IPS-18c (cell line): ENCODE measurements around the gene FREM1.

Experiments used
- H3K4me3 ChIP-seq: 2 replicates; pipeline ENCODE4 v1.7.0; 2013; ENCODE audit warnings: low read depth, mild to moderate bottlenecking, low read length, moderate library complexity; ENCODE audit not compliant: insufficient read depth
- H3K9me3 ChIP-seq: one replicate; pipeline ENCODE4 v1.6.1; 2013; ENCODE audit warnings: mild to moderate bottlenecking, low read length, moderate library complexity; ENCODE audit not compliant: control insufficient read depth, insufficient read depth

FREM1 gene

GRCh38 chr9:14895806-14896205 is 14.4 kb downstream of the FREM1 start:
- Histone ChIP-seq H3K4me3 (no peak overlapping the region), H3K9me3 (no peaks in the 10 kb centered on the region)

DNA sequence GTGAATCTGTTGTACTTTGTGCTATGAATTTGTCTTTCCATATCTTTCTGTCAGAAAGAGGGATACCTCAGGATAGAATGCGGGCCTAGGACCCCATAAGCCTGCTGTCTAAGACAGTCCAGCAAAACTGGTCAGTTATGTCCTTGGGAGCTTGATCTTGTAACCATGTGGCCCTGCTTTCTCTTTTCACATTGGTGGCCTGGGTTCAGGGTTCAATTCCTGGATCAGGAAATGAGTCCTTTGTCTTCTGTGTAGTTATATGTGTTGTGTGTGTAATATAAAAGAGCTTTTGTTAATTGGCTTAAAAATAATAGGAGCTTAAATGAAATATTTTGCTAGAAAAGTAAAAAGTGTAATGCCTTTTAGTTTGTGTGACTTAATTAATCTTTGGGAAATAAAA is 16.9 kb downstream of the FREM1 start:
- Histone ChIP-seq H3K9me3 (no peaks in the 10 kb centered on the region), H3K4me3 (no peak overlapping the region)

- Histone ChIP-seq H3K9me3 (no peaks in the 10 kb centered on the region), H3K4me3 (no peak overlapping the region)
Measured at GRCh38 chr9:14891332-14891731, 18.9 kb downstream of the FREM1 start.

DNA sequence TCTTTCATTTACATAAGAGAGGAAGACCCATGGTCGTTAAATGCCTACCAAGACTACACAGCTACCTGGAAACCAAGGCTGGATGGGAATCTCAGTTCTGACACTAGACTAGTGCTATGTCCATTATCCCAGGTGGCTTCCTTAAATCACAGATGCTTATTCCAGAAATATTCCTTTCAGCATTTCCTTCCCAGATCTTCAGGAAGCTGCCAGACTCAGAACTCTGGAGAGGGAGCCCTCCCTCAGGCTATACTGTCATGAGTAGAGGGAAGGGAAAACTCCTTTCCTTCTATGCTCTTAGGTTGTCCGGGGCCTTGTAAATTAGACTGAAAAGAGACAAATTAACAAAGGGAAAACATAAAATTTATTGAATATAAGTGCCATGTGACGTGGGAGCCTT is 20.8 kb downstream of the FREM1 start:
- Histone ChIP-seq H3K9me3 (no peaks in the 10 kb centered on the region), H3K4me3 (no peak overlapping the region)

- Histone ChIP-seq H3K9me3 (no peaks in the 10 kb centered on the region), H3K4me3 (no peak overlapping the region)
Measured at GRCh38 chr9:14888875-14889274, 21.4 kb downstream of the FREM1 start.

DNA sequence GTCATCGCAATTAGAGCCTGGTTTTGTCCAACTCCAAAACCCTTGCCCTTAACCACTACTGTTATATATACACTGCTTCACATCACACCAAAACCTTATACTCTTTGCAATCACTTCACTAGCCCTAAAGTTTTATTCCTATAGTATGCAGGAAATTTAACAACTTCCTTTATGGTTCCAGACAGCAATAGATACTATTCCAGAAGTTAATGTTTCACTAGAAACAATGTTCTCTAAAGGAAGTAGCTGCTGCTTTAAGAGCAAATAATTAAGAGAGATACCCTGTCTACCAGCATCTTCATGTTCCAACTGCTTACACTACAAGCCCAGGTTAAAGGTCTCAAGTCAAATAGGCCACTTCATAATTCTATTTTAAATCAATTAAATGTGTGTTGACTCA is 22.0 kb downstream of the FREM1 start:
- H3K9me3 ChIP-seq: no peaks in the 10 kb centered on the region
- no peak overlapping the region for H3K4me3 ChIP-seq

- Histone ChIP-seq H3K4me3 (no peak overlapping the region), H3K9me3 (no peaks in the 10 kb centered on the region)
Measured at GRCh38 chr9:14887149-14887548, 23.1 kb downstream of the FREM1 start.

DNA sequence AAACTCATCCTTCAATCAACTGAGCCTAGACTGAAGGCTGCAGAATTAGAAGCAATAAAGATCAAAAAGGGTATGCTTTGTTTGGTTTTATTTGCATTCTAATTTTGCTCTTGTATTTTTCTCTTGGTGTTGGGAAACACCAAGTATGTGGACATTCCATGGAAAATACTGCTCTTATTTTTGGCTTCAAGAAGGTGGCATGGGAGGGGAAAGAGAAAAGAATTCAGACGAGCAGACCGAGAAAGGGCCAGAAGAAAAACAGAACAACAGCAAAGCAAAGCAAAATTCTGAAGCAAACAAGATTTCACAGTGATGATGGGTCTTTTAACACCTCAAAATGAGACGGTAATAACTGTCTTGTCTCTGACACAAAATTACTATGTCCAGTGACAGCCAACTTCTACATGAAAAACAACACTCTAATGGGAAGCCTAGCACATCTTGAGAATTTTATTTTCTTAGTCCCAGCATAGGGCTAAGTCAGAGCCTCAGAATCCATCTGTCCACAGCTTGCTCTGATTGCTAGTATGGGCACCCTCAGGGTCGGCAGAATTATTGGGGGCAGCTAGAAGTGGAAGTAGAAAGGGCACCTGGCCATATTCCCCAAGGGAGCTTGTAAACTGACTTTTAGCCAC is 26.8 kb downstream of the FREM1 start:
- no peak overlapping the region for H3K4me3 ChIP-seq
- no peaks in the 10 kb centered on the region for H3K9me3 ChIP-seq

DNA sequence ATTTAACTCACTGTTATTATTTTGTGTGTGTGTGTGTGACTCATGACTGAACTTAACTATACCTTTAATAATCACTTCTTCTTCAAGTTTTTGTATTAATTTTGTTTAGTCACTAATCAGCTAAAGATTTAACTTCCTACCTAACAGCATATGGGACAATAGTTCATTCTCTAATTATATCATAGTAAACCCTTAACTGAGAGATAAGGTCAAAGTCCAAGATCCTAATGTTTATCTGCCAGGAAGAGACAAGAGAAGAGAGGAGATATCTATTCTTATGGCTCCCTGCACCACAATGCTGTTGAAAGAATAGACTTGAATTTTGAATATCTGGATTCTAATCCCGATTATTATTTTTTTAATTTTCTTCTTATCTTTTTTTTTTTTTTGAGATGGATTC is 28.1 kb downstream of the FREM1 start:
- Histone ChIP-seq H3K9me3 (no peaks in the 10 kb centered on the region), H3K4me3 (no peak overlapping the region)

DNA sequence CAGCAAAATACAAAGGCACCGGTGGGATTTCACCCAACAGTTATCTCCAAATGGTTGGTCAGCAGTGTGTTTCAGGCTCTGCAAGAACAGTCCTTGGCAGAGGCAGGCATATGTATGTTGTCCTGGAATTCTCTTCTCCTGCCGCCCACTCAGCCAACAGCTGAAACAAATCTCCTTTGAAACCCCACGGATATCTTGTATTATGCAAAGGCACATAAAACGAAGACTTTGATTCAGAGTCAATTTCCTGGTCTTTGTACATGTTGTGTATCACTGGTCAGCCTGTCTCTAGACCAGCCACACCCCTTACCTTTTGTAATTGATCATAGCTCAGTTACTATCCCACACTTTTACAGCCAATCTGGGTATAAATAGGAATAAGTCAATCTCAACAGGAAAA is 29.2 kb downstream of the FREM1 start:
- Histone ChIP-seq H3K9me3 (peaks cover 2% of the 10 kb centered on the region), H3K4me3 (no peak overlapping the region)

- no peak overlapping the region for H3K4me3 ChIP-seq
- H3K9me3 ChIP-seq: no peaks in the 10 kb centered on the region
Measured at GRCh38 chr9:14870090-14870489, 40.1 kb downstream of the FREM1 start.

DNA sequence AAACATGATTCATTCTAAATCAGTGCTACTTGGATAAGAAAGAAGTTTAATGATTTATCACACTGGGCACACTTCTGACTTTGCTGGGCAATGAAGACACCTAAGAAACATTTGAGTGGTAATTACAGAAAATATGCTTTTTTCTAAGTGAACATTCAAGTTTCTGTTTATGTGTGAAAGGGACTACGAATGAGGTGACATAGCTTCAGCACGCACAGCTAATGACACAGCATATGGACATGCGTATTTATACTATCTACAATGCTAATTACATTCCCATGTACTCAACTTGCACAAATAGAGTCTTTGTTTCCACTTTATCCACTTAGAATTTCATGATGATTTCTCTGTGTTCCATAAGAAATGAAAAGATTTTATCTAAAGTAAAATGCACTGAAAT is 40.6 kb downstream of the FREM1 start:
- H3K4me3 ChIP-seq: no peak overlapping the region

GRCh38 chr9:14868772-14869583 is 41.2 kb downstream of the FREM1 start:
- H3K4me3 ChIP-seq: no peak overlapping the region

More for the DNA sequence above, 40.6 kb downstream of the FREM1 start:
- H3K9me3 ChIP-seq: no peaks in the 10 kb centered on the region

DNA sequence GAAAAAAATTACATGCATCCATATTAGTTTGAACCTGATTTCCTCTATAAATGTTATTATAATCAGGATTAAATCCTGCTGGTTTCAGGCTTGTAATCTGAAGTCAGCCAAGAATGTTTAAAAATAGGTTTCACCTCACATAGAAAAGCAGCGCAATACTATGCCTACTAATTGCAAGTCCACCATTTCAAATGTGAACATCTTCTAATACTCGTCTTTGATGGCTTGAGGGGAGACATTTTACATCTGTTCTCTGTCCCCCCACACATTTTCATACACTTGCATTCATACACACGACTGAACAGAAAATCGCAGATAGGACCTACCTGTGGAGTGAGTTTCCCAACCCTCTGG is 41.8 kb downstream of the FREM1 start:
- no peak overlapping the region for H3K4me3 ChIP-seq
- no peaks in the 10 kb centered on the region for H3K9me3 ChIP-seq

More at GRCh38 chr9:14868772-14869583, 41.2 kb downstream of the FREM1 start:
- H3K9me3 ChIP-seq: no peaks in the 10 kb centered on the region

DNA sequence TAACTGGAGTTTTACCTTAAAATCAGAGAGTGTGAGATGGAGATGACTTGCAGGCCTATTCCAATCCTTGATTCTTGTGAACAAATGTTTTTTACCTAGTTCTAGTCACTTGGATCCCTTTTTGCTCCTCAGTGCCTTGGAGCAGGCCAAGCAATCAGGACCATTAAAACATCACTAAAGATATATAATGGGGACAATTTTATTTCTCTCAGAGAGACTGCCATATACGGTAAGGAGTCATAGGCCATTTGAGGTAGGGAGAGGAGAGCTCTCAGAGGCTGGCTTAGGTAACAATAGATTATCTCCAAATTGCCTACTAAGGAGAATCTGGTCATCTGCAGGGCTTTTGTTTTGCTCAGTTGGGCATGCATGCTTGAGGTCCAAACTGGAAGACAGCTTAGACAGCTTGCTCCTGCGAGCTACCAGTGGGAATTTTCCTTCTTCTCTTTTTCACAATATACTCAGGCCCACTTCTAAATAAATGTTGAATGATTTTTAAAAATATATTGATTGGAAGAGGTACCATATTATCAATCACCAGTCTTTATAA is 44.0 kb downstream of the FREM1 start:
- H3K4me3 ChIP-seq: no peak overlapping the region
- no peaks in the 10 kb centered on the region for H3K9me3 ChIP-seq

- no peak overlapping the region for H3K4me3 ChIP-seq
- no peaks in the 10 kb centered on the region for H3K9me3 ChIP-seq
Measured at GRCh38 chr9:14864309-14864708, 45.9 kb downstream of the FREM1 start.

DNA sequence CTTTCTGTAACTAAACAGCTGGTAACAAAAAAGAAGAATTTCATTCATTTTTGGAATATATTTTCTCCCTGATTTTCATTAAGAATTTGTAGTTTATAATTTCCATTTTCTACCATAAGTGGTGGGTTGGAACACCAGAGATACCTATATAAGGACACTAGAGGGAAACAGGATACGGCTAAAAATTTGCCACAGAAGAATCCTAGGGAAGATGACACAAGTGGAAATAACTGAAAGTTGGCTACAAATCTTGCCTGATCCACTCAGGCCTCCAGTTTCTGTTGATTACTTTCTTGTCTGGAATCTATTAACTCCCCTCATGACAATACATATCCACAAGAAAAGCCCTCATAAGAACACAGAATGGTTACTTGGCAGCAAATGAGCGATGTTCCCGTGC is 46.8 kb downstream of the FREM1 start:
- H3K4me3 ChIP-seq: no peak overlapping the region
- no peaks in the 10 kb centered on the region for H3K9me3 ChIP-seq
